ENCODE data around the gene MCU. TPM values are rescaled to one million over a fixed set of nuclear protein-coding genes. Genes with fewer than 3 reads are reported as not detected.

Gene MCU
- total RNA-seq, 4 donors from 2014 or later, result 14.1 to 18.1 (median 15.8) TPM

- TF ChIP-seq CTCF (IDR thresholded peaks at IDR 0.05; ENCODE audit: low read depth), result no peak
Observed at GRCh38 chr10:72735288-72735936, 43.5 kb downstream of the MCU start.

- no peak for TF ChIP-seq CTCF (IDR thresholded peaks at IDR 0.05; ENCODE audit: low read depth)
Observed at GRCh38 chr10:72736176-72736827, 44.4 kb downstream of the MCU start.

GRCh38 chr10:72736828-72737220 is 44.9 kb downstream of the MCU start:
- TF ChIP-seq CTCF (IDR thresholded peaks at IDR 0.05; ENCODE audit: low read depth), result no peak

- TF ChIP-seq CTCF (IDR thresholded peaks at IDR 0.05; ENCODE audit: low read depth), result no peak
Observed at GRCh38 chr10:72738486-72738885, 46.5 kb downstream of the MCU start.

GRCh38 chr10:72740528-72740927 is 48.6 kb downstream of the MCU start:
- TF ChIP-seq CTCF (IDR thresholded peaks at IDR 0.05; ENCODE audit: low read depth), result no peak

- no peak for TF ChIP-seq CTCF (IDR thresholded peaks at IDR 0.05; ENCODE audit: low read depth)
Observed at GRCh38 chr10:72742092-72742491, 50.1 kb downstream of the MCU start.

GRCh38 chr10:72742797-72743196 is 50.9 kb downstream of the MCU start:
- no peak for TF ChIP-seq CTCF (IDR thresholded peaks at IDR 0.05; ENCODE audit: low read depth)

Data from subcutaneous adipose tissue (tissue), 4 donors.